IMR-90 (cell line): ENCODE measurements around the gene NELL1. TPM values are rescaled to one million over a fixed set of nuclear protein-coding genes. Genes with fewer than 3 reads are reported as not detected.

ENCODE experiments used
- ATAC-seq: fragments of 200-7000 bp; cut with Tn5 transposase; 2 replicates; pipeline ENCODE4 v1.9.1; 2020; ENCODE audit warnings: low read depth, mild to moderate bottlenecking, moderate library complexity
- BruUV-seq: library from RNA; stranded (reverse); fragments of 400-500 nt; replicated peaks from 2 replicates; lab custom pipeline; 2021; lab: Mats Ljungman, UMichigan
- CTCF ChIA-PET: fragments of 300-600 bp; formaldehyde crosslinking; extraction: SDS; loops from one replicate; lab custom pipeline; 2021; ENCODE audit warnings: antibody characterized with exemption; lab: Yijun Ruan, JAX
- POLR2A ChIA-PET: fragments of 300-600 bp; sonication (Branson Sonifier 250); formaldehyde crosslinking; loops from one replicate; lab custom pipeline; 2022; ENCODE audit warnings: antibody characterized with exemption; ENCODE audit not compliant: unreplicated experiment; lab: Charles Lee
- DNase-seq: peaks from one replicate; pipeline ENCODE4 v3.0.0; 2013
- H2AFZ ChIP-seq: replicated peaks from 2 replicates; pipeline ENCODE3; 2013; ENCODE audit warnings: low read length, mild to moderate bottlenecking; ENCODE audit not compliant: poor library complexity
- H2AK5ac ChIP-seq: 2 replicates; pipeline ENCODE4 v1.6.1; 2013; ENCODE audit warnings: low read depth, low read length, inconsistent platforms
- H2AK9ac ChIP-seq: replicated peaks from 2 replicates; pipeline ENCODE3; 2013; ENCODE audit warnings: mild to moderate bottlenecking, low read depth, low read length, moderate library complexity; ENCODE audit not compliant: poor library complexity
- H2BK120ac ChIP-seq: 2 replicates; pipeline ENCODE4 v1.6.1; 2013; ENCODE audit warnings: low read depth, low read length, inconsistent platforms
- H2BK15ac ChIP-seq: 3 replicates; pipeline ENCODE4 v1.6.1; 2013; ENCODE audit warnings: low read depth, low read length, inconsistent platforms
- H2BK20ac ChIP-seq: 2 replicates; pipeline ENCODE4 v1.6.1; 2013; ENCODE audit warnings: low read depth, mild to moderate bottlenecking, inconsistent platforms, low read length, moderate library complexity
- H2BK5ac ChIP-seq: 2 replicates; pipeline ENCODE4 v1.6.1; 2013; ENCODE audit warnings: mild to moderate bottlenecking, low read depth, low read length, inconsistent platforms; ENCODE audit not compliant: poor library complexity, severe bottlenecking
- H3K14ac ChIP-seq: replicated peaks from 2 replicates; pipeline ENCODE4 v1.6.1; 2013; ENCODE audit warnings: low read depth, low read length, inconsistent platforms
- H3K18ac ChIP-seq: 2 replicates; pipeline ENCODE4 v1.6.1; 2013; ENCODE audit warnings: low read depth, low read length, control low read depth
- H3K23ac ChIP-seq: 2 replicates; pipeline ENCODE4 v1.6.1; 2013; ENCODE audit warnings: low read depth, low read length, inconsistent platforms
- H3K27ac ChIP-seq: 2 replicates; pipeline ENCODE4 v1.5.1; 2013; ENCODE audit warnings: mild to moderate bottlenecking, control low read depth, low read length; ENCODE audit not compliant: insufficient read depth
- H3K27me3 ChIP-seq: 2 replicates; pipeline ENCODE4 v1.6.1; 2013; ENCODE audit warnings: low read length; ENCODE audit not compliant: control insufficient read depth, insufficient read depth
- H3K36me3 ChIP-seq: 2 replicates; pipeline ENCODE4 v1.6.1; 2013; ENCODE audit warnings: low read length, mixed read lengths; ENCODE audit not compliant: control insufficient read depth, insufficient read depth
- H3K4ac ChIP-seq: 2 replicates; pipeline ENCODE4 v1.6.1; 2013; ENCODE audit warnings: low read depth, low read length, inconsistent platforms
- H3K4me1 ChIP-seq: 2 replicates; pipeline ENCODE4 v1.6.1; 2013; ENCODE audit warnings: low read length, mixed read lengths; ENCODE audit not compliant: control insufficient read depth, insufficient read depth
- H3K4me2 ChIP-seq: 2 replicates; pipeline ENCODE4 v1.6.1; 2013; ENCODE audit warnings: low read depth, mild to moderate bottlenecking, control low read depth, low read length, moderate library complexity
- H3K4me3 ChIP-seq: 2 replicates; pipeline ENCODE4 v1.5.1; 2013; ENCODE audit warnings: low read depth, mild to moderate bottlenecking, control low read depth, low read length, moderate library complexity; ENCODE audit not compliant: insufficient read depth
- H3K56ac ChIP-seq: 2 replicates; pipeline ENCODE4 v1.6.1; 2013; ENCODE audit warnings: low read length, inconsistent platforms; ENCODE audit not compliant: insufficient read depth; ENCODE audit errors: extremely low read depth
- H3K79me1 ChIP-seq, 2 experiments: 2 replicates each; pipeline ENCODE4 v1.6.1; 2013; ENCODE audit warnings: low read length in 2 of 2, inconsistent platforms in 1 of 2, low read depth in 1 of 2
- H3K9ac ChIP-seq: 2 replicates; pipeline ENCODE4 v1.6.1; 2013; ENCODE audit warnings: low read depth, low read length, control low read depth
- H3K9me1 ChIP-seq: 2 replicates; pipeline ENCODE4 v1.6.1; 2013; ENCODE audit warnings: low read length, inconsistent platforms; ENCODE audit not compliant: insufficient read depth
- H3K9me3 ChIP-seq: 2 replicates; pipeline ENCODE4 v1.6.1; 2013; ENCODE audit warnings: low read length; ENCODE audit not compliant: control insufficient read depth, insufficient read depth
- H4K20me1 ChIP-seq: 2 replicates; pipeline ENCODE4 v1.6.1; 2013; ENCODE audit warnings: low read length, inconsistent platforms; ENCODE audit not compliant: insufficient read depth
- H4K5ac ChIP-seq: 2 replicates; pipeline ENCODE4 v1.6.1; 2013; ENCODE audit warnings: mild to moderate bottlenecking, low read depth, low read length, control low read depth
- H4K8ac ChIP-seq, 2 experiments: 2 replicates each; pipeline ENCODE4 v1.6.1; 2013; ENCODE audit warnings: low read depth in 2 of 2, low read length in 2 of 2, control low read depth in 1 of 2, inconsistent platforms in 1 of 2
- H4K91ac ChIP-seq: 2 replicates; pipeline ENCODE4 v1.6.1; 2013; ENCODE audit warnings: low read depth, low read length, inconsistent platforms; ENCODE audit not compliant: insufficient read depth
- MAFK ChIP-seq: IDR thresholded peaks from 2 replicates; pipeline ENCODE4 v1.6.1; 2012; ENCODE audit warnings: low read depth, low read length, improper control_type of control experiment
- MAZ ChIP-seq: IDR thresholded peaks from 2 replicates; pipeline ENCODE4 v1.6.1; 2012; ENCODE audit warnings: low read depth, mild to moderate bottlenecking, low read length, improper control_type of control experiment, moderate library complexity, borderline replicate concordance
- NFE2L2 ChIP-seq: fragments of 150-350 bp; IDR thresholded peaks from 2 replicates; pipeline ENCODE4 v1.6.1; 2016; ENCODE audit warnings: low read depth, mild to moderate bottlenecking, low read length
- POLR2A ChIP-seq: IDR thresholded peaks from 2 replicates; pipeline ENCODE4 v1.6.1; 2012; ENCODE audit warnings: mild to moderate bottlenecking, low read depth, low read length
- RAD21 ChIP-seq: IDR thresholded peaks from 2 replicates; pipeline ENCODE4 v1.6.1; 2012; ENCODE audit warnings: low read length, improper control_type of control experiment
- RFX5 ChIP-seq: IDR thresholded peaks from 2 replicates; pipeline ENCODE4 v1.8.0; 2012; ENCODE audit warnings: low read depth, mild to moderate bottlenecking, low read length, moderate library complexity
- SMC3 ChIP-seq: fragments of 150-350 bp; IDR thresholded peaks from 2 replicates; pipeline ENCODE4 v1.6.1; 2016; ENCODE audit warnings: low read depth, mild to moderate bottlenecking, antibody characterized with exemption, low read length, moderate library complexity
- WGBS, 2 experiments: methylation state at CpG; one replicate each; pipeline versions ENCODE4 v1.1.5 to v1.1.7; 2013; ENCODE audit warnings: missing lambda C conversion rate in 2 of 2; ENCODE audit not compliant: insufficient read length in 1 of 2; ENCODE audit errors: extremely low coverage in 2 of 2; 5-methylcytosine and 5-hydroxymethylcytosine counted together
- dilution Hi-C: fragments of 300-500 bp; cut with HindIII; formaldehyde crosslinking; loops from one replicate; pipeline ENCODE4 v1.14.3; 2018; ENCODE audit warnings: low sequenced_read_pairs; ENCODE audit not compliant: unreplicated experiment
- in situ Hi-C: fragments of 300-500 bp; cut with MboI; formaldehyde crosslinking; loops from 3 replicates; pipeline ENCODE4 v1.14.3; 2019; ENCODE audit warnings: low sequenced_read_pairs, inconsistent platforms, mixed read lengths
- intact Hi-C: fragments of 100-400 bp; cut with micrococcal nuclease; formaldehyde crosslinking; loops from 2 replicates; pipeline ENCODE4 v1.10.0; 2022
- polyA plus RNA-seq, 3 experiments: library from polyadenylated mRNA; depleted of rRNA; stranded (reverse); fragments of >200 nt; gene quantifications; 2 replicates each; pipeline ENCODE4 v1.2.3, GENCODE V29; 2012; ENCODE audit warnings: low replicate concordance in 1 of 3
- total RNA-seq: library from RNA; depleted of rRNA; stranded (reverse); fragments of >200 nt; gene quantifications from 2 replicates; pipeline ENCODE4 v1.2.3, GENCODE V29; 2012
- TF ChIP-seq, protein P1 (sequence below): fragments of 150-350 bp; IDR thresholded peaks from 2 replicates; pipeline ENCODE4 v1.6.1; 2017; ENCODE audit warnings: mild to moderate bottlenecking, antibody characterized with exemption, low read length, low read depth
- TF ChIP-seq, protein P2 (sequence below): fragments of 150-350 bp; IDR thresholded peaks from 2 replicates; pipeline ENCODE4 v1.6.1; 2016; ENCODE audit warnings: low read depth, mild to moderate bottlenecking, low read length, moderate library complexity, borderline replicate concordance
- TF ChIP-seq, protein P3 (sequence below): conservative IDR thresholded peaks from 2 replicates; pipeline ENCODE4 v1.5.1; 2012; ENCODE audit warnings: mild to moderate bottlenecking, low read depth, low read length, improper control_type of control experiment

Gene NELL1
- total and polyA plus RNA-seq, 2 of the 4 experiments (the other 2 are of a cell fraction): not detected

DNA sequence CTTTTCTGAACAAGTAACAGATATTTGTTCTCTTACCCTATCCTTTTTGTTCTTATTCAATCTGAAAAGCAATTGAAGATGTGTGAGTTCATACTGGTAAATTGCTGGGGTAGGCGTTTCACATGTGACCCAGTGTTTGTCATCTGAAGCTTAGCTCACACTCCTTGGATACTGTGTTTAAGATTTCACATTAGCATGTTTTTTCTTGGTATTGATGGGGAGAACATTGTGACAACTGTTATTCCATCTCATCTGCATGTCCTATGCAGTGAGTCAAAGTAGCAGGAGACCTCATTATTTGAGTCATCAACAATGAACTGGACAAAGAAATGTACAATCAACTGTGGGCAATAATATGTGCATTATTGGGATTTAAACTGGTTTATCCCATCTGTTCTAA lies 831.9 kb downstream of the NELL1 start:
- no peak overlapping the region for H2AFZ ChIP-seq
- H3K9me3 ChIP-seq: no peaks in the 10 kb centered on the region; the same call in 1 of the 2 replicates
- H3K79me1 ChIP-seq: no peaks in the 10 kb centered on the region
- no peak overlapping the region for H3K9ac ChIP-seq
- no peaks in the 10 kb centered on the region for H3K27me3 ChIP-seq
- H3K4me1 ChIP-seq: no peaks in the 10 kb centered on the region
- H3K18ac ChIP-seq: no peak overlapping the region
- no peaks in the 10 kb centered on the region for H3K36me3 ChIP-seq
- no peaks in the 10 kb centered on the region for H3K9me1 ChIP-seq
- H4K20me1 ChIP-seq: no peaks in the 10 kb centered on the region
- H3K27ac ChIP-seq: no peak overlapping the region
- intact Hi-C loops (no loop called here), dilution Hi-C loops (no loop called here), in situ Hi-C loops (no loop called here)
- no peak overlapping the region for H2BK15ac ChIP-seq
- no peak overlapping the region for H4K5ac ChIP-seq
- no peak overlapping the region for H3K14ac ChIP-seq
- no peak overlapping the region for H2BK120ac ChIP-seq
- no peak overlapping the region for H4K8ac ChIP-seq
- DNase-seq: no peak
- ATAC-seq: no peak
- H4K91ac ChIP-seq: no peak overlapping the region
- no peak overlapping the region for H2BK5ac ChIP-seq
- H2BK20ac ChIP-seq: no peak overlapping the region
- no peak overlapping the region for H3K4me2 ChIP-seq
- BruUV-seq: no TSS peak
- H3K23ac ChIP-seq: no peak overlapping the region
- H3K4ac ChIP-seq: no peak overlapping the region
- ChIA-PET CTCF (no interaction called here), POLR2A (no interaction called here)
- no CpG with 5 or more reads among the region's 1 CpG for WGBS, 2 experiments
- H2AK9ac ChIP-seq: no peak overlapping the region
- no peak overlapping the region for H3K56ac ChIP-seq
- no peak overlapping the region for H2AK5ac ChIP-seq
- no peak for TF ChIP-seq MAZ
- TF ChIP-seq, protein P1, sequence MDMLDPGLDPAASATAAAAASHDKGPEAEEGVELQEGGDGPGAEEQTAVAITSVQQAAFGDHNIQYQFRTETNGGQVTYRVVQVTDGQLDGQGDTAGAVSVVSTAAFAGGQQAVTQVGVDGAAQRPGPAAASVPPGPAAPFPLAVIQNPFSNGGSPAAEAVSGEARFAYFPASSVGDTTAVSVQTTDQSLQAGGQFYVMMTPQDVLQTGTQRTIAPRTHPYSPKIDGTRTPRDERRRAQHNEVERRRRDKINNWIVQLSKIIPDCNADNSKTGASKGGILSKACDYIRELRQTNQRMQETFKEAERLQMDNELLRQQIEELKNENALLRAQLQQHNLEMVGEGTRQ: no peak
- no peak for TF ChIP-seq MAFK
- no peak for TF ChIP-seq RAD21
- TF ChIP-seq NFE2L2: no peak
- TF ChIP-seq, protein P2, sequence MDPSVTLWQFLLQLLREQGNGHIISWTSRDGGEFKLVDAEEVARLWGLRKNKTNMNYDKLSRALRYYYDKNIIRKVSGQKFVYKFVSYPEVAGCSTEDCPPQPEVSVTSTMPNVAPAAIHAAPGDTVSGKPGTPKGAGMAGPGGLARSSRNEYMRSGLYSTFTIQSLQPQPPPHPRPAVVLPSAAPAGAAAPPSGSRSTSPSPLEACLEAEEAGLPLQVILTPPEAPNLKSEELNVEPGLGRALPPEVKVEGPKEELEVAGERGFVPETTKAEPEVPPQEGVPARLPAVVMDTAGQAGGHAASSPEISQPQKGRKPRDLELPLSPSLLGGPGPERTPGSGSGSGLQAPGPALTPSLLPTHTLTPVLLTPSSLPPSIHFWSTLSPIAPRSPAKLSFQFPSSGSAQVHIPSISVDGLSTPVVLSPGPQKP: no peak
- no peak for TF ChIP-seq SMC3
- no peak for TF ChIP-seq POLR2A
- TF ChIP-seq, protein P3, sequence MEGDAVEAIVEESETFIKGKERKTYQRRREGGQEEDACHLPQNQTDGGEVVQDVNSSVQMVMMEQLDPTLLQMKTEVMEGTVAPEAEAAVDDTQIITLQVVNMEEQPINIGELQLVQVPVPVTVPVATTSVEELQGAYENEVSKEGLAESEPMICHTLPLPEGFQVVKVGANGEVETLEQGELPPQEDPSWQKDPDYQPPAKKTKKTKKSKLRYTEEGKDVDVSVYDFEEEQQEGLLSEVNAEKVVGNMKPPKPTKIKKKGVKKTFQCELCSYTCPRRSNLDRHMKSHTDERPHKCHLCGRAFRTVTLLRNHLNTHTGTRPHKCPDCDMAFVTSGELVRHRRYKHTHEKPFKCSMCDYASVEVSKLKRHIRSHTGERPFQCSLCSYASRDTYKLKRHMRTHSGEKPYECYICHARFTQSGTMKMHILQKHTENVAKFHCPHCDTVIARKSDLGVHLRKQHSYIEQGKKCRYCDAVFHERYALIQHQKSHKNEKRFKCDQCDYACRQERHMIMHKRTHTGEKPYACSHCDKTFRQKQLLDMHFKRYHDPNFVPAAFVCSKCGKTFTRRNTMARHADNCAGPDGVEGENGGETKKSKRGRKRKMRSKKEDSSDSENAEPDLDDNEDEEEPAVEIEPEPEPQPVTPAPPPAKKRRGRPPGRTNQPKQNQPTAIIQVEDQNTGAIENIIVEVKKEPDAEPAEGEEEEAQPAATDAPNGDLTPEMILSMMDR: no peak
- TF ChIP-seq RFX5: no peak
- H3K4me3 ChIP-seq: no peak overlapping the region
